Measurements from ENCODE around the gene HPN.

DNA sequence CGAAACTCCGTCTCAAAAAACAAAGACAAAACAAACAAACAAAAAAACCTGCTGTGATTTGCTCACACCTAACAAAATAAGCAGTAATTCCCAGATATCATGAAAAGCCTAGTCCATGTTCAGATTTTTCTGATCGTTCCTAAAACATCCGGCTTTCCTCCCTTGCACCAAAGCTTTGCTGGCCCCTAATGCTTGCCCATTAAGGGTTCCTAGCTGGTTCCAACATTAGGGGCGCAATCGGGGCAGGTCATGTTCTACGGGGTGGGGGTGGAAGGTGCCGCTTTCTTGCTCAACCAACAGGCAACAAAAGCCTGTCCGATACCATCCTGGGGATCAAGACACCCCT is 48.6 kb downstream of the HPN start:
- TF ChIP-seq POLR2A (IDR thresholded peaks at IDR 0.05; ENCODE audit: low read depth, low read length) (no peak), POLR2AphosphoS5 (IDR thresholded peaks at IDR 0.05; ENCODE audit: low read depth, low read length) (no peak), POU2F2 (IDR thresholded peaks at IDR 0.05; ENCODE audit: low read depth, low read length) (no peak), TAF1 (IDR thresholded peaks at IDR 0.05; ENCODE audit: low read depth, low read length) (no peak), SPI1 (IDR thresholded peaks at IDR 0.05; ENCODE audit: low read depth, low read length) (no peak), PAX5 (IDR thresholded peaks at IDR 0.05; ENCODE audit: insufficient read depth, low read length, severe bottlenecking) (no peak)

Data from GM12891 (cell line).